ENCODE measurements around the gene CHST11. TPM values are rescaled to one million over a fixed set of nuclear protein-coding genes. Genes with fewer than 3 reads are reported as not detected.
A peak's percentile ranks its signal among the peaks of the same experiment; 100 is the strongest.

Gene CHST11
- total and polyA plus RNA-seq, 10 donors: 5.2 to 65.1 (median 48.4) TPM

- intact Hi-C loops (cut with DNase I; ENCODE audit: low total_unique reads): no loop called here
- H3K9me3 ChIP-seq: no peaks in the 10 kb centered on the region
- no peak overlapping the region for H3K4me3 ChIP-seq
- no peaks in the 10 kb centered on the region for H3K27me3 ChIP-seq (replicated peaks in 1 of 7)
- no peak overlapping the region for H3K27ac ChIP-seq
- WGBS, 5 donors: 92 to 100% (median 96%) methylated on average over 5 of the region's 5 CpGs
- DNase-seq: no peak
- TF ChIP-seq CTCF (IDR thresholded peaks at IDR 0.05 in 8 of 11, conservative IDR thresholded peaks at IDR 0.05 in 3 of 11): no peak
- no peak for TF ChIP-seq POLR2AphosphoS5 (IDR thresholded peaks at IDR 0.05)
- TF ChIP-seq POLR2A (IDR thresholded peaks at IDR 0.05): no peak
- H3K4me1 ChIP-seq: peaks cover 21 to 100% (median 89%) of the 10 kb centered on the region in 6 donors
- H3K36me3 ChIP-seq: peaks cover 0 to 8% (median 0%) of the 10 kb centered on the region in 6 donors
Observed at GRCh38 chr12:104502217-104502616, 45.5 kb downstream of the CHST11 start.

- Histone ChIP-seq H3K4me1 (peaks cover 21 to 99% (median 89%) of the 10 kb centered on the region in 6 donors), H3K9me3 (no peaks in the 10 kb centered on the region), H3K36me3 (peaks cover 0 to 8% (median 0%) of the 10 kb centered on the region in 6 donors), H3K27me3 (replicated peaks in 1 of 7) (no peaks in the 10 kb centered on the region), H3K4me3 (no peak overlapping the region), H3K27ac (no peak overlapping the region)
- intact Hi-C loops (cut with DNase I; ENCODE audit: low total_unique reads): no loop called here
- WGBS, 5 donors: 79 to 89% (median 83%) methylated on average over 6 of the region's 6 CpGs
- TF ChIP-seq POLR2AphosphoS5 (IDR thresholded peaks at IDR 0.05) (no peak), POLR2A (IDR thresholded peaks at IDR 0.05) (no peak), CTCF (IDR thresholded peaks at IDR 0.05 in 8 of 11, conservative IDR thresholded peaks at IDR 0.05 in 3 of 11) (no peak)
- no peak for DNase-seq
Observed at GRCh38 chr12:104502638-104503037, 45.9 kb downstream of the CHST11 start.

GRCh38 chr12:104503191-104503590 is 46.4 kb downstream of the CHST11 start:
- Histone ChIP-seq H3K36me3 (peaks cover 0 to 8% (median 0%) of the 10 kb centered on the region in 6 donors), H3K27ac (no peak overlapping the region), H3K9me3 (no peaks in the 10 kb centered on the region), H3K4me3 (no peak overlapping the region), H3K4me1 (peaks cover 18 to 99% (median 89%) of the 10 kb centered on the region in 6 donors), H3K27me3 (replicated peaks in 1 of 7) (no peaks in the 10 kb centered on the region)
- no peak for TF ChIP-seq POLR2AphosphoS5 (IDR thresholded peaks at IDR 0.05)
- TF ChIP-seq POLR2A (IDR thresholded peaks at IDR 0.05): no peak
- no peak for TF ChIP-seq CTCF (IDR thresholded peaks at IDR 0.05 in 8 of 11, conservative IDR thresholded peaks at IDR 0.05 in 3 of 11)
- intact Hi-C loops (cut with DNase I; ENCODE audit: low total_unique reads): no loop called here
- no peak for DNase-seq
- 53 to 76% (median 62%) methylated on average over 4 of the region's 4 CpGs for WGBS, 5 donors

GRCh38 chr12:104504146-104504545 is 47.4 kb downstream of the CHST11 start:
- H3K4me1 ChIP-seq: peaks cover 16 to 99% (median 88%) of the 10 kb centered on the region in 6 donors
- no peaks in the 10 kb centered on the region for H3K27me3 ChIP-seq (replicated peaks in 1 of 7)
- H3K4me3 ChIP-seq: no peak overlapping the region
- H3K9me3 ChIP-seq: no peaks in the 10 kb centered on the region
- TF ChIP-seq POLR2AphosphoS5 (IDR thresholded peaks at IDR 0.05): no peak
- TF ChIP-seq POLR2A (IDR thresholded peaks at IDR 0.05): no peak
- TF ChIP-seq CTCF (IDR thresholded peaks at IDR 0.05 in 8 of 11, conservative IDR thresholded peaks at IDR 0.05 in 3 of 11): no peak
- DNase-seq: no peak
- peak overlapping the region in 1 of 8 donors; percentile 1 for H3K27ac ChIP-seq
- H3K36me3 ChIP-seq: peaks cover 0 to 8% (median 0%) of the 10 kb centered on the region in 6 donors
- 86 to 93% (median 88%) methylated on average over 6 to 9 of the region's 9 CpGs for WGBS, 5 donors
- intact Hi-C loops (cut with DNase I; ENCODE audit: low total_unique reads): no loop called here

Measured in spleen (tissue), 11 donors.